Activated naive CD8-positive, alpha-beta T cell treated with anti-CD3 and anti-CD28 coated beads, Interleukin-2, amount 50 U/mL, for 16 hours (primary cell): ENCODE results near the gene NDE1.
A peak's percentile ranks its signal among the peaks of the same experiment; 100 is the strongest.
"Not testable (repeated sequence)": the region's sequence is repeated elsewhere in the genome, so short reads cannot be mapped to it uniquely, and the experiment has no call there.

Experiments used
- DNase-seq: peaks from one replicate; pipeline ENCODE4 v3.0.0-alpha.2; 2020; ENCODE audit warnings: low read depth, low spot score

NDE1 gene, protein sequence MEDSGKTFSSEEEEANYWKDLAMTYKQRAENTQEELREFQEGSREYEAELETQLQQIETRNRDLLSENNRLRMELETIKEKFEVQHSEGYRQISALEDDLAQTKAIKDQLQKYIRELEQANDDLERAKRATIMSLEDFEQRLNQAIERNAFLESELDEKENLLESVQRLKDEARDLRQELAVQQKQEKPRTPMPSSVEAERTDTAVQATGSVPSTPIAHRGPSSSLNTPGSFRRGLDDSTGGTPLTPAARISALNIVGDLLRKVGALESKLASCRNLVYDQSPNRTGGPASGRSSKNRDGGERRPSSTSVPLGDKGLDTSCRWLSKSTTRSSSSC

DNA sequence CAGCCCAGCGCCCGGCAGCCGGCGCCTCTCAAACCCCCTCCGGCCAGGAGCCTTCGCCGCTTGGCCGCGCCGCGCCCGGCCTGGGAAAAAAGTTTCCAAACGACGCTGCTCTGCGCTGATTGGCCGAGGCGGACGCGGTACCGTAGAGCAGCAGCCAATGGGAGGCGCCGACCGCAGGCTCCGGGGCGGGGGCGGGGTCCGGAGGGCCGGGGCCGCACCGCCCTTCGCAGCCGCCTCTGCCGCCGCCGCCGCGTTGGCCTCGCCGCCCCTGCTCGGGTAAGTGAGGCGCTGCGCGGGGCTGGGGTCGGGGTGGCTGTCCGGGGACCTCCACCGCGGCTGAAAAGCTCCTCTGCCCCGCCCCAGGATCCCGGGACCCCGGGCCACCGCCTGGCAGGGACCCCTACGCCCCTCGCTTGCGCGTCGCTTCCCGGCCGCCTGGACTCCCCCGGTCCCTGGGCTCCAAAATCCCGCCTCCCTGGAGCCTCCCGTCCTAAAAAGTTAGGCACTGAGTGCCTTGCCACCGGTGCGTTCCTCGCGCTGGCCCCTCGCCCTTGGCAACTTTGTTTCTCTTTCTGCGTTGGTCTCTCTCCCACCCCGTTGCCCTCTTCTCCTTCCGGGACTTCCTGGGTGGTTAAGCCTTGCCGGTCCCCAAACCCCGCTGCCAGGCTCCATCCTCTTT, at the start of gene NDE1:
TSS of gene NDE1 (plus strand) at position 227 of the 679 bp plus-strand sequence. CDS start 14,534 bp downstream, outside the sequence.
- DNase-seq: peak; percentile 61

- DNase-seq: no peak
Observed at GRCh38 chr16:15601212-15601879, 48.7 kb upstream of the NDE1 start.

DNA sequence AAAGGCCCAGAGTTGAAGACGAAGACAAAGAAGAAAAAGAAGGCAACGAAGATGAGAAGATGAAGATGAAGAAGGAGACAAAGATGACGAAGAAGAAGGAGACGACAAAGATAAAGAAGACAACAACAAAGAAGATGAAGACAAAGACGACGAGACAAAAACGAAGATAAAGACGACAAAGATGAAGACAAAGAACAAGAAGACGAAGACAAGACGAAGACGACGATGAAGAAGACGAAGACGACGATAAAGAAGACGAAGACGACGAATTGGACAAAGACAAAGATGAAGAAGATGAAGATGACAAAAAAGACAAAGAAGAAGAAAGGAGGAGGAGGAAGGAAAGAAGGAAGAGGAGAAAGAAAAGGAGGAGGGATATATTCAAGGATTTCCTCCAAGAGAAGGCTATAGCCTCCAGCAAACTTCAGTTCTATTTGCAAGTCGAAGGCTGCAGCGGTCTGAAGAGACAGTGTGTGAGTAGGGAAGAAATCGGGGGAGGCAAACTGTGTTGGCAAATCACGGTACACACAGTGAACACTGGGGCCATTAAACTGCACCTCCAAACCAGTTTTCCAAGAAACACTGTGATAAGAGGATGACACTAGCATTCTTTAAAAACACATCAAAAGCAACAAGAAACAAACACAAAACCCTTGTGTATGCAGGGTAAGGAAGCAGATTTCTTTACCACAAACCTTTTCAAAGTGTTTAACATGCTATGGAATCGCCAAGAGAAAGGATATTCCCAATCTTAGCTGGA, 47.6 kb upstream of the NDE1 start:
- no peak for DNase-seq

GRCh38 chr16:15604460-15605440, 45.3 kb upstream of the NDE1 start:
- no peak for DNase-seq

DNA sequence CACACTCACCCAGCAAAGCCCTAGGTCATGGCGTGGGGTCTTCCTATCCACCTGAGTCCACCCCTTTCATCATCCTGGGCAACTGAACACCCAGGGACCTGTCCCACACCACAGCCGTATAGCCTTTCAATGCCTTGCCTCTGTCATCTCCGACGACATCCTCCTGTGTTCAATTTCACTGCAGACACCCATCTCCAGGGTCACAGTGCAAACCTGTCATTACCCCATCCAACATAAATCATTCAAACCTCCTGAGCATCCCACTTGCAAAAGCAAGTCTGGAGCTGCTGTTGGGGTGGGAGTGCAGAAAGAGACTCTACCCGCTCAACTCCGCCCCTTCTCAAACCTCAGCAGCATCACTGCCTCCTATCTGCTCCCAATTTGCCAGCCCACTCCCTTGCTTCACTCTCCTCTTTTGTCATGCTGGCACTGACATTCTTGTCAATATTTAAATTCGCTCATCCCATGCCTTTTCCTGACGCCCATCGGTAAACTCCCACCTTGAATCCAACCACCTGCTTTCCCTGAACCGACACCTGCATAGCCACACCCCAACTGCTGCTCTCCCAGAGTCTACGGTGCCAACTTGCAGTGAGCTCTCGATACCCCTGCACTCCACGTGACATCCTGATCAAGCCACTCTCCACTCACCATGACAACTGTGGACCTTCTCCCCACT, 44.1 kb upstream of the NDE1 start:
- DNase-seq: no peak

DNA sequence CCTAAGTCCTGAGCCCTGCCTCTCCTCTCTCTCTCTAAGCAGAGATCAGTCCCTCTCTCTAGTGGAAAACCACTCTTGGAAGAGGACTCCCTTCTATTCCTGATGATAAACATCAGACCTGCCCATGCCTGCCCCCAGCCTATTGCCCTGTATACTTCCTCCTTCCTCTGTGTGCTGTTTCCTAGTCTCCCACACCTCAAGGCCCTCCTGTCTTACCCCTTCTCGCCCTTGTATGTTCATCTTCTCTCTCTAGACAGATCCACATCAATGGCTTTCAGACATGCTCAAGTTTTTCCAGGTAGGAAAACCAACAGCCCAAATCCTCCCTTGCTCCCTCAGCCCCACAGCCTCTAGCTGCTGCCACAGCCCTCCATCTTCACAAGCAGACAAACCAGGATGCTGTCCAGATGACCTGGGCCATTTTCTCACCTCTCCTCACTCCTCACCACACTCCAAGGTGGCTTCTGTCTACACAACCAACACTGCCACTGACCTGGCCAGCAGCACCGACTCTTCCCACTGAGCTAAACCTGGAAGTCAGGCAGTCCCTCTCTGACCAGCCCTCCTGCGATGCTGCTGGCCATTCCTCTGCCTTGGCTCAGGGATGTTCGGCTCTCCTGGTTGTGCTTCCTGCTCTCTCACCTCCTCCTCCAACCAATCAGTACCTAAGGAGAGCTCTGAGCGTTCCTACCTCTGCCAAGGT, 43.4 kb upstream of the NDE1 start:
- DNase-seq: no peak

GRCh38 chr16:15607221-15607699, 42.8 kb upstream of the NDE1 start:
- DNase-seq: not testable (repeated sequence)

DNA sequence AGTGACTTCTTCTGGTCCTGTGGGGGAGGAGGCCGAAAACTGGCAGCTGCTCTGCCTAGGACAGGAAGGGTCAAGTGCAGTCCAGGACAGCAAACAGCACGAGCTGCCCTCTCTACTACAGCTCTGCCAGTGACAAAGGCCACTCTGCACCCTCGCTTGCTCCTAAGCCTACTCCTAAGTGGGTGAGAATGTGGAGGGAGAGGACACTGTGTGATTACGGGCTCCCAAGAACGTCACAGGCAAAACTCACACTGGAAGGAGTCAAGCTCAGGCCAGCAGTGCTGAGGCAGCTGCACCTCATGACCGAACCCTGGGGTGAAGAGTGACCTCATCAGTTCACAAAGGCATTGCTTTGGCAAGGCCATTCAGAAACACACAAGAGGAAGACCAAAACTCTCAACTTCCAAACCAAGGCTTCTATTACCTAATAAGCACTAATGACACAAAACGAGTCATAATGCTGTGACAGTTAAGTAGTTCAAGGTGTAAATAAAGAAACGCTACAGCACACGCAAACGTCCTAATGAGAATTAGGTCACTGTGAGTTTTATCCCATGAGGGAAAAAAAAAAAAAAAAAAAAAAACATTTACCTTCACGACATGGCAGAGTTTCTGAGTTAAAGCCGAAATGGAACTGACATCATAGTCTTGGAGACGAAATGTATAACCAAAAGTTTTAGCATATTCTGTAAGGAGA, 42.2 kb upstream of the NDE1 start:
- DNase-seq: no peak

GRCh38 chr16:15608398-15609285, 41.4 kb upstream of the NDE1 start:
- DNase-seq: no peak

- DNase-seq: no peak
Observed at GRCh38 chr16:15609286-15609649, 40.8 kb upstream of the NDE1 start.

- DNase-seq: no peak
Observed at GRCh38 chr16:15610369-15610871, 39.6 kb upstream of the NDE1 start.

- no peak for DNase-seq
Observed at GRCh38 chr16:15611610-15612009, 38.4 kb upstream of the NDE1 start.

GRCh38 chr16:15613676-15614075, 36.4 kb upstream of the NDE1 start:
- no peak for DNase-seq

GRCh38 chr16:15616012-15616411, 34.0 kb upstream of the NDE1 start:
- DNase-seq: no peak

DNA sequence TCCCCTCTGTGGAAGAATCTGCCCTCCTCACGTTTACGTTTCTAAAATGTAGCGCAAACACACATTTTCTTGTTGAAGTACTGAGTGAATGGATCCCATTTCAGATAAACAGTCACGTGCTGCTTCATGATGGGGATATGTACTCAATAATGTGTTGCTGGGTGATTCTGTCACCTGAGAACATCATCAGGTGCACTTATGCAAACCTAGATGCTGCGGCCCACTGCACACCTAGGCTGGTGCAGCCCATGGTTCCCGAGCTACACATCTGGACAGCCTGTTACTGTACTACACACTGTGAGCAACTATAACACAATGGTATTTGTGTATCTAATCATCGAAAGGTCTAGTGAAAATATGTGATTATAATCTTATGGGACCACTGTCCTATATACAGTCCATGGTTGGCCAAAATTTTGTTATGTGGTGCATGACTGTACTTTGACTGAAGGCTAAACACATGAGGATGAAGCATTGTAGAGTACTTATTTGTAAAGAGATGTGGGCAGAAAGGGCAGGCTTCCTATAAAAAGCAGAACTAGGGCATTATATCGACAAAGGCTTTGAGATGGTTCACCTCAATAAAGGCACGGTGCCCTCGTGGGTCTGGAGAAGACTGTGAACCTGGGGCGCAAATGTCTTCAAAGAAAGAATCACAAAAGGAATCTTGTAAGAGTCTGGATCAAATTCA, 33.4 kb upstream of the NDE1 start:
- no peak for DNase-seq

DNA sequence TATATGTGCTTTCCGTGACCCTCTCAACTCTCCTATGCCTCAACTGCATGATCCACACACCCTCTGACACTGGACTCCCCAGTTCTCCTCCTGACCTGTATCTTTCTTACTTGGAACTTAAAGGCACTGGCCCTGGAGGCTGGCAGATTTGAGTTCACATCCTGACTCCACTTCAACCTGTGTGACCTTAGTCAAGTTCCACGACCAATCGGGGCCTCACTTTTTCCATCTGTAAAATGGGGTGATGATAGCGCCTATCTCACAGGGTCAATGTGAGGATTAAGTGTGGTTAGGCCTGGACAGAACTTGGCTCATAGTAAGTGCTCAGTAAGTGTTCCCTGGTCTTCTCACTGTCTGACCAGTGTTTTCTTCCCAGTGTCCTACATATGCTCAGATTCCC, 32.1 kb upstream of the NDE1 start:
- no peak for DNase-seq

DNA sequence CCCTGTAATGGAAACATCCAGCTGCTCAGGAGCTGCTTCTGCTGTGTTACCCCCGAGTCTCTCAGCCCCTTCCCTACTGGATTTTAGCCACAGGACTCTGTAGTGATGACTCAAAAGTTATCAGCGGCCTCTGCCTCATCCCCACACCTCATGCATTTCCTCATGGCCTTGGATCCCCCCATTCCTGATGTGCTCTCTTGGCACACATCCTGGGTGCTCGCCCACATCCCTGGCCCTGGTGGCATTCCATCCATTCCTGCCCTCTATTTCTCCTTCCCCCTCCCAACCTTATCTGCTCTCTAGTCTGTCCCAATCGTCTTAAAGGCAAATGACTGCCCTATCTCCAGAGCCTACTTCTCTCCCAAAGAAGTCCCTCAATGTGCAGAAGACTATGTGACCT, 31.7 kb upstream of the NDE1 start:
- no peak for DNase-seq
